ENCODE data around the gene CAB39. TPM values are rescaled to one million over a fixed set of nuclear protein-coding genes. Genes with fewer than 3 reads are reported as not detected.

The CAB39 gene
- total RNA-seq, 1 donor, result 53.2 TPM

- peaks cover 13% of the 10 kb centered on the region for H3K36me3 ChIP-seq (ENCODE audit: insufficient read depth, low read length)
- peaks cover 11% of the 10 kb centered on the region for H3K4me1 ChIP-seq (ENCODE audit: insufficient read depth, low read length)
- no peaks in the 10 kb centered on the region for H3K27me3 ChIP-seq (ENCODE audit: insufficient read depth, low read length)
- no peak overlapping the region for H3K27ac ChIP-seq (ENCODE audit: low read depth, low read length)
- no peaks in the 10 kb centered on the region for H3K9me3 ChIP-seq (ENCODE audit: low read depth, low read length)
- no peak overlapping the region for H3K4me3 ChIP-seq (ENCODE audit: insufficient read depth, low read length)
- no peak for DNase-seq (ENCODE audit: insufficient read length, low spot score, missing footprints)
- TF ChIP-seq CTCF (IDR thresholded peaks at IDR 0.05; ENCODE audit: extremely low read depth, low read depth, low read length), result no peak
- no peak overlapping the region for H3K4me2 ChIP-seq (ENCODE audit: insufficient read depth, low read length)
- no peak overlapping the region for H2AFZ ChIP-seq (ENCODE audit: low read length)
- peaks cover 88% of the 10 kb centered on the region for H3K79me2 ChIP-seq (ENCODE audit: insufficient read depth, low read length)
- peaks cover 40% of the 10 kb centered on the region for H4K20me1 ChIP-seq (ENCODE audit: insufficient read depth, low read length)
Measured at GRCh38 chr2:230742781-230743180, 30.1 kb downstream of the CAB39 start.

- Histone ChIP-seq H4K20me1 (ENCODE audit: insufficient read depth, low read length) (peaks cover 29% of the 10 kb centered on the region), H3K4me3 (ENCODE audit: insufficient read depth, low read length) (no peak overlapping the region), H2AFZ (ENCODE audit: low read length) (no peak overlapping the region), H3K36me3 (ENCODE audit: insufficient read depth, low read length) (peaks cover 7% of the 10 kb centered on the region), H3K4me1 (ENCODE audit: insufficient read depth, low read length) (peaks cover 11% of the 10 kb centered on the region), H3K27me3 (ENCODE audit: insufficient read depth, low read length) (no peaks in the 10 kb centered on the region), H3K4me2 (ENCODE audit: insufficient read depth, low read length) (no peak overlapping the region), H3K9me3 (ENCODE audit: low read depth, low read length) (no peaks in the 10 kb centered on the region), H3K79me2 (ENCODE audit: insufficient read depth, low read length) (peaks cover 81% of the 10 kb centered on the region), H3K27ac (ENCODE audit: low read depth, low read length) (no peak overlapping the region)
- DNase-seq (ENCODE audit: insufficient read length, low spot score, missing footprints), result no peak
- no peak for TF ChIP-seq CTCF (IDR thresholded peaks at IDR 0.05; ENCODE audit: extremely low read depth, low read depth, low read length)
Measured at GRCh38 chr2:230746213-230746612, 33.6 kb downstream of the CAB39 start.

GRCh38 chr2:230748087-230748486 is 35.4 kb downstream of the CAB39 start:
- Histone ChIP-seq H3K79me2 (ENCODE audit: insufficient read depth, low read length) (peaks cover 84% of the 10 kb centered on the region), H3K4me2 (ENCODE audit: insufficient read depth, low read length) (no peak overlapping the region), H3K27me3 (ENCODE audit: insufficient read depth, low read length) (no peaks in the 10 kb centered on the region), H3K27ac (ENCODE audit: low read depth, low read length) (no peak overlapping the region), H3K4me3 (ENCODE audit: insufficient read depth, low read length) (no peak overlapping the region), H2AFZ (ENCODE audit: low read length) (no peak overlapping the region), H3K4me1 (ENCODE audit: insufficient read depth, low read length) (peaks cover 14% of the 10 kb centered on the region), H4K20me1 (ENCODE audit: insufficient read depth, low read length) (peaks cover 32% of the 10 kb centered on the region), H3K9me3 (ENCODE audit: low read depth, low read length) (no peaks in the 10 kb centered on the region), H3K36me3 (ENCODE audit: insufficient read depth, low read length) (peaks cover 7% of the 10 kb centered on the region)
- DNase-seq (ENCODE audit: insufficient read length, low spot score, missing footprints), result no peak
- no peak for TF ChIP-seq CTCF (IDR thresholded peaks at IDR 0.05; ENCODE audit: extremely low read depth, low read depth, low read length)

GRCh38 chr2:230749111-230749510 is 36.5 kb downstream of the CAB39 start:
- Histone ChIP-seq H3K27me3 (ENCODE audit: insufficient read depth, low read length) (no peaks in the 10 kb centered on the region), H3K4me3 (ENCODE audit: insufficient read depth, low read length) (no peak overlapping the region), H3K4me2 (ENCODE audit: insufficient read depth, low read length) (no peak overlapping the region), H3K79me2 (ENCODE audit: insufficient read depth, low read length) (peaks cover 87% of the 10 kb centered on the region), H3K36me3 (ENCODE audit: insufficient read depth, low read length) (peaks cover 7% of the 10 kb centered on the region), H3K4me1 (ENCODE audit: insufficient read depth, low read length) (peaks cover 14% of the 10 kb centered on the region), H4K20me1 (ENCODE audit: insufficient read depth, low read length) (peaks cover 28% of the 10 kb centered on the region), H3K9me3 (ENCODE audit: low read depth, low read length) (no peaks in the 10 kb centered on the region), H2AFZ (ENCODE audit: low read length) (no peak overlapping the region), H3K27ac (ENCODE audit: low read depth, low read length) (no peak overlapping the region)
- no peak for TF ChIP-seq CTCF (IDR thresholded peaks at IDR 0.05; ENCODE audit: extremely low read depth, low read depth, low read length)
- no peak for DNase-seq (ENCODE audit: insufficient read length, low spot score, missing footprints)

All from osteoblast (primary cell).